Fibroblast of the aortic adventitia (primary cell): ENCODE data around the gene MAPK4. TPM values are rescaled to one million over a fixed set of nuclear protein-coding genes. Genes with fewer than 3 reads are reported as not detected.

Source experiments
- DNase-seq: peaks from one replicate; pipeline ENCODE4 v3.0.0-alpha.2; 2010; ENCODE audit warnings: low read depth
- H3K4me3 ChIP-seq: 2 replicates; pipeline ENCODE4 v1.5.1; 2011; ENCODE audit warnings: low read depth, mild to moderate bottlenecking, control low read depth, low read length, moderate library complexity
- total RNA-seq: library from RNA; depleted of rRNA; stranded (reverse); fragments of >200 nt; gene quantifications from 2 replicates; pipeline ENCODE4 v1.2.3, GENCODE V29; 2012; ENCODE audit warnings: low replicate concordance
- TF ChIP-seq, protein P1 (sequence below): IDR thresholded peaks from 2 replicates; pipeline ENCODE4 v1.5.1; 2011; ENCODE audit warnings: mild to moderate bottlenecking, low read length, control low read depth, inconsistent platforms; ENCODE audit not compliant: insufficient read depth

MAPK4 gene
- total RNA-seq, 1 donor: under 0.01 TPM

GRCh38 chr18:50665015-50665414, 105.1 kb downstream of the MAPK4 start:
- no peak overlapping the region for H3K4me3 ChIP-seq
- TF ChIP-seq, protein P1, sequence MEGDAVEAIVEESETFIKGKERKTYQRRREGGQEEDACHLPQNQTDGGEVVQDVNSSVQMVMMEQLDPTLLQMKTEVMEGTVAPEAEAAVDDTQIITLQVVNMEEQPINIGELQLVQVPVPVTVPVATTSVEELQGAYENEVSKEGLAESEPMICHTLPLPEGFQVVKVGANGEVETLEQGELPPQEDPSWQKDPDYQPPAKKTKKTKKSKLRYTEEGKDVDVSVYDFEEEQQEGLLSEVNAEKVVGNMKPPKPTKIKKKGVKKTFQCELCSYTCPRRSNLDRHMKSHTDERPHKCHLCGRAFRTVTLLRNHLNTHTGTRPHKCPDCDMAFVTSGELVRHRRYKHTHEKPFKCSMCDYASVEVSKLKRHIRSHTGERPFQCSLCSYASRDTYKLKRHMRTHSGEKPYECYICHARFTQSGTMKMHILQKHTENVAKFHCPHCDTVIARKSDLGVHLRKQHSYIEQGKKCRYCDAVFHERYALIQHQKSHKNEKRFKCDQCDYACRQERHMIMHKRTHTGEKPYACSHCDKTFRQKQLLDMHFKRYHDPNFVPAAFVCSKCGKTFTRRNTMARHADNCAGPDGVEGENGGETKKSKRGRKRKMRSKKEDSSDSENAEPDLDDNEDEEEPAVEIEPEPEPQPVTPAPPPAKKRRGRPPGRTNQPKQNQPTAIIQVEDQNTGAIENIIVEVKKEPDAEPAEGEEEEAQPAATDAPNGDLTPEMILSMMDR: no peak

GRCh38 chr18:50665519-50665918, 105.6 kb downstream of the MAPK4 start:
- H3K4me3 ChIP-seq: no peak overlapping the region
- DNase-seq: no peak
- TF ChIP-seq, protein P1: no peak

More at GRCh38 chr18:50665015-50665414, 105.1 kb downstream of the MAPK4 start:
- no peak for DNase-seq

- TF ChIP-seq, protein P1: no peak
- DNase-seq: no peak
- H3K4me3 ChIP-seq: no peak overlapping the region
Observed at GRCh38 chr18:50666536-50666935, 106.6 kb downstream of the MAPK4 start.

DNA sequence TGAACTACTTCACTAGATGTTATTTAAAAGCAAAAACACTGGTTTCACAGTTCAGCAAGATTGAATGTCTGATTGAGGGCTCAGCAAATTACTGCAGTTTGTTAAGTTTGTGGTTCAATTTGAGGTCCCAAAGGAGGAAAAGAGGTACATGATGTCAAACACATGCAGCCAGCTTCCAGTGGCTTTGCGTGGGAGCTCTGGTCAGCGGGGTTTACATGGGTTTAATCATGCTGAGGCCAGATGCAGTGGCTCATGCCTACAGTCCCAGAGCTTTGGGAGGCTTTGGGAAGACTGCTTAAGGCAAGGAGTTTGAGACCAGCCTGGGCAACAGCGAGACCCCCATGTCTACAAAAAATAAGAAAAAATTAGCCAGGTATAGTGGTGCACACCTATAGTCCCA, 111.5 kb downstream of the MAPK4 start:
- H3K4me3 ChIP-seq: no peak overlapping the region
- no peak for DNase-seq
- TF ChIP-seq, protein P1: no peak

GRCh38 chr18:50674307-50674980, 114.6 kb downstream of the MAPK4 start:
- TF ChIP-seq, protein P1: no peak
- DNase-seq: no peak
- H3K4me3 ChIP-seq: no peak overlapping the region

DNA sequence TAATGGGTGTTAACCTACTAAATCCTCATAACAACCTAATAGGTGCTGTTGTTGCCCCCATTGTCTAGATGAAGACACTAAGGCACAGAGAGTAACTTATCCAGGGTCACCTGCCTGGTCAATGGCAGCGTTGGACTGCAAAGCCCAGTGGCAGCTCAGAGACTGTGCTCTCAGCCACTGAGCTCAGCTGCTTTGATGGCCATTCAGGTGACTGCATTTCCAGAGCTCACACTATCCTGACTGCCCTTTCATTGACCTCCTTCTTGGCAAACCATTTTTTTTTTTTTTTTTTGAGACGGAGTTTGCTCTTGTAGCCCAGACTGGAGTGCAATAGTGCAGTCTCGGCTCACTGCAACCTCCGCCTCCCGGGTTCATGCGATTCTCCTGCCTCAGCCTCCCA, 115.2 kb downstream of the MAPK4 start:
- TF ChIP-seq, protein P1: no peak
- DNase-seq: no peak
- H3K4me3 ChIP-seq: no peak overlapping the region

GRCh38 chr18:50678651-50679050, 118.8 kb downstream of the MAPK4 start:
- H3K4me3 ChIP-seq: no peak overlapping the region
- DNase-seq: no peak
- TF ChIP-seq, protein P1: no peak
